Testis (tissue), 3 donors: ENCODE measurements around the gene RHOBTB3. TPM values are rescaled to one million over a fixed set of nuclear protein-coding genes. Genes with fewer than 3 reads are reported as not detected.

Experiments used
- DNase-seq: peaks from one replicate; pipeline ENCODE4 v3.0.0-alpha.2; 2019
- H3K27ac ChIP-seq, 2 donors: fragments of 200-600 bp; sonication (generic); one replicate each; pipeline ENCODE4 v1.5.1; 2019
- H3K27me3 ChIP-seq: fragments of 200-600 bp; sonication (generic); one replicate; pipeline ENCODE4 v1.5.1; 2019
- H3K36me3 ChIP-seq: fragments of 200-600 bp; sonication (generic); one replicate; pipeline ENCODE4 v1.5.1; 2017; ENCODE audit warnings: low read depth; ENCODE audit errors: missing control alignments
- H3K4me1 ChIP-seq: fragments of 200-600 bp; sonication (generic); one replicate; pipeline ENCODE4 v1.5.1; 2019
- H3K4me3 ChIP-seq, 2 donors: fragments of 200-600 bp; sonication (generic); one replicate each; pipeline ENCODE4 v1.5.1; 2017 to 2019
- H3K9me3 ChIP-seq: fragments of 200-600 bp; sonication (generic); one replicate; pipeline ENCODE4 v1.5.1; 2017
- CTCF ChIP-seq, 3 experiments: fragments of 450-650 bp in 2 of 3; fragments of 200-600 bp in 1 of 3; sonication (generic) in 1 of 3; IDR thresholded peaks; one replicate each; pipeline ENCODE4 v1.5.1; 2016 to 2019; ENCODE audit warnings: antibody characterized with exemption in 3 of 3, mild to moderate bottlenecking in 2 of 3, moderate library complexity in 1 of 3
- POLR2A ChIP-seq: fragments of 450-650 bp; IDR thresholded peaks from one replicate; pipeline ENCODE4 v1.6.1; 2017; ENCODE audit warnings: antibody characterized with exemption, mild to moderate bottlenecking, moderate library complexity
- WGBS, 2 donors: methylation state at CpG; one replicate each; pipeline ENCODE4 v1.1.5; 2018; 5-methylcytosine and 5-hydroxymethylcytosine counted together
- intact Hi-C: fragments of 100-400 bp; cut with DNase I; formaldehyde crosslinking; loops from one replicate; pipeline ENCODE4 v1.15.1; 2023; ENCODE audit warnings: low total_unique reads
- polyA plus RNA-seq: library from polyadenylated mRNA; stranded (reverse); fragments of 350-450 nt; fragmentation: Illumina TruSeq; extraction: RNeasy Lipid Tissue Mini Kit (QIAGEN cat#74804); gene quantifications from one replicate; pipeline ENCODE4 v1.2.3, GENCODE V29; 2014; ENCODE audit warnings: low read depth, low replicate concordance; ENCODE audit not compliant: insufficient read depth
- total RNA-seq, 2 donors: library from RNA; depleted of rRNA; stranded (reverse); fragments of >200 nt; gene quantifications; one replicate each; pipeline ENCODE4 v1.2.3, GENCODE V29; 2016

The RHOBTB3 gene
- total and polyA plus RNA-seq, 3 donors from 2014 or later, result 44.1 to 190 (median 163) TPM

- 22 to 30% methylated on average over 9 of the region's 9 CpGs for WGBS, 2 donors
- Histone ChIP-seq H3K36me3 (no peaks in the 10 kb centered on the region), H3K4me1 (peaks cover 53% of the 10 kb centered on the region), H3K27me3 (no peaks in the 10 kb centered on the region), H3K9me3 (no peaks in the 10 kb centered on the region), H3K27ac (peak overlapping the region; percentile 96 to 99), H3K4me3 (peak overlapping the region; percentile 87 to 89)
- no peak for TF ChIP-seq CTCF (IDR thresholded peaks at IDR 0.05)
- TF ChIP-seq POLR2A, result no peak
- DNase-seq, result no peak
- intact Hi-C loops, result loop anchor here (2.0 kb wide), 1 partner anchor 86 kb away; the partner anchor contains the start of gene RFESD
Observed at GRCh38 chr5:95733107-95733665, 2.0 kb downstream of the RHOBTB3 start.

- no peak for DNase-seq
- intact Hi-C loops, result no loop called here
- TF ChIP-seq CTCF (IDR thresholded peaks at IDR 0.05) (no peak), POLR2A (no peak)
- no peaks in the 10 kb centered on the region for H3K36me3 ChIP-seq
- no peaks in the 10 kb centered on the region for H3K27me3 ChIP-seq
- WGBS, 2 donors, result 44 to 58% methylated on average over 2 of the region's 2 CpGs
- H3K4me3 ChIP-seq, result peak overlapping the region in 1 of 2 donors; percentile 89
- H3K4me1 ChIP-seq, result peaks cover 51% of the 10 kb centered on the region
- H3K9me3 ChIP-seq, result no peaks in the 10 kb centered on the region
- peak overlapping the region; percentile 96 to 99 for H3K27ac ChIP-seq
Observed at GRCh38 chr5:95734187-95734586, 3.1 kb downstream of the RHOBTB3 start.

GRCh38 chr5:95734906-95735305 is 3.8 kb downstream of the RHOBTB3 start:
- H3K4me1 ChIP-seq, result peaks cover 44% of the 10 kb centered on the region

GRCh38 chr5:95735406-95735805 is 4.3 kb downstream of the RHOBTB3 start:
- H3K36me3 ChIP-seq, result no peaks in the 10 kb centered on the region
- intact Hi-C loops, result no loop called here
- no peak for TF ChIP-seq CTCF (IDR thresholded peaks at IDR 0.05)
- DNase-seq, result peak; percentile 61
- no peaks in the 10 kb centered on the region for H3K27me3 ChIP-seq
- 18 to 25% methylated on average over 1 of the region's 1 CpG for WGBS, 2 donors
- no peaks in the 10 kb centered on the region for H3K9me3 ChIP-seq
- peak overlapping the region; percentile 96 to 99 for H3K27ac ChIP-seq
- peaks cover 39% of the 10 kb centered on the region for H3K4me1 ChIP-seq
- H3K4me3 ChIP-seq, result no peak overlapping the region

More at GRCh38 chr5:95734906-95735305, 3.8 kb downstream of the RHOBTB3 start:
- intact Hi-C loops, result no loop called here
- WGBS, 2 donors, result 31 to 46% methylated on average over 2 of the region's 2 CpGs
- Histone ChIP-seq H3K4me3 (peak overlapping the region in 1 of 2 donors; percentile 89), H3K27me3 (no peaks in the 10 kb centered on the region), H3K27ac (peak overlapping the region; percentile 96 to 99), H3K36me3 (no peaks in the 10 kb centered on the region), H3K9me3 (no peaks in the 10 kb centered on the region)
- TF ChIP-seq CTCF (IDR thresholded peaks at IDR 0.05) (no peak), POLR2A (no peak)
- no peak for DNase-seq

GRCh38 chr5:95738072-95738471 is 6.9 kb downstream of the RHOBTB3 start:
- intact Hi-C loops, result no loop called here
- H3K9me3 ChIP-seq, result no peaks in the 10 kb centered on the region
- no peaks in the 10 kb centered on the region for H3K27me3 ChIP-seq
- H3K27ac ChIP-seq, result no peak overlapping the region
- WGBS, 2 donors, result 76 to 82% methylated on average over 4 of the region's 4 CpGs
- H3K4me1 ChIP-seq, result peaks cover 37% of the 10 kb centered on the region
- no peaks in the 10 kb centered on the region for H3K36me3 ChIP-seq
- no peak for DNase-seq
- no peak overlapping the region for H3K4me3 ChIP-seq
- TF ChIP-seq CTCF (IDR thresholded peaks at IDR 0.05) (no peak), POLR2A (no peak)
